ENCODE measurements around the gene TNFRSF4. TPM values are rescaled to one million over a fixed set of nuclear protein-coding genes. Genes with fewer than 3 reads are reported as not detected.
A peak's percentile ranks its signal among the peaks of the same experiment; 100 is the strongest.
"Not testable (repeated sequence)": the region's sequence is repeated elsewhere in the genome, so short reads cannot be mapped to it uniquely, and the experiment has no call there.

Gene TNFRSF4
- polyA plus RNA-seq, 12 donors = 1.1 to 2.5 (median 1.7) TPM; not detected in 2

DNA sequence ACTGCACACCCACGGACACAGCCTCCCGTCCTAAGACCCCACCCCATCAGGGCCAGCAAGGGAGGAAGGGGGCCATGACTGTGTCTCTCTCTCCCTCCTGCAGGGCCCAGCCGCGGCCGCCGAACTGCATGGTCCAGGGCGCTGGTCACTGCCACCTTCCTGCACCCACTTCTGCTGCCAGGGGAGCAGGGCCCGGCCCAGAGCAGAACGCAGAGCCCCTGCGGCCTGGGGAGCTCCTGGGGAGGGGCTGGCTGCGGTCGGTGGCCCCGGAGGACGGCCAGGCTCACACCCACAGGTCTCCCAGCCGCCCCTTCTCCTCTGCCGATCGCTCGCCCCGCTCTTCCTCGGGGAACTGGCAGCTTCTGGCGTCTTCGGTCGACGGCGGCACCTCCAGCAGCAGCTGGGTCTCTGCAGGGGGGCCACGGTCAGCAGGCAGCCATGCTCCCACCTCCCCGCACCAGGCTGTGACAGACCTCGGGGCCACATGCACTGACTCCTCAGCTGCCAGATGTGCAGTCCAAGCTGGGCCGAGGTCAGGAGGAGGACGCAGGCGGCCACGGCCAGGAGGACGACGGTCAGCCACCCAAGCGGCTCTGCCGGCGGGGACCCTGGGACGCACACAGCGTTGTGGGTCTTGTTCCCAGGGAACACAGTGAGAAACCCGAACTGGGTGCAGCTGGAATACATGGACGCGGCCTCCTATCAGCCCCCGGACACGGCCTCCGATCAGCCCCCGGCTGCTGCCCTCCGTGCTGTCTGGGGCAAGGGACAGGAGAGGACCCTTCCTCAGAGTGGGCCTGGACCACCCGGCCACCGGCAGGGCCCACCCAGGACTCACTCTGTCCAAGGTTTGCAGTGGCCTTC is 10.2 kb downstream of the TNFRSF4 start:
- no peak for DNase-seq

DNA sequence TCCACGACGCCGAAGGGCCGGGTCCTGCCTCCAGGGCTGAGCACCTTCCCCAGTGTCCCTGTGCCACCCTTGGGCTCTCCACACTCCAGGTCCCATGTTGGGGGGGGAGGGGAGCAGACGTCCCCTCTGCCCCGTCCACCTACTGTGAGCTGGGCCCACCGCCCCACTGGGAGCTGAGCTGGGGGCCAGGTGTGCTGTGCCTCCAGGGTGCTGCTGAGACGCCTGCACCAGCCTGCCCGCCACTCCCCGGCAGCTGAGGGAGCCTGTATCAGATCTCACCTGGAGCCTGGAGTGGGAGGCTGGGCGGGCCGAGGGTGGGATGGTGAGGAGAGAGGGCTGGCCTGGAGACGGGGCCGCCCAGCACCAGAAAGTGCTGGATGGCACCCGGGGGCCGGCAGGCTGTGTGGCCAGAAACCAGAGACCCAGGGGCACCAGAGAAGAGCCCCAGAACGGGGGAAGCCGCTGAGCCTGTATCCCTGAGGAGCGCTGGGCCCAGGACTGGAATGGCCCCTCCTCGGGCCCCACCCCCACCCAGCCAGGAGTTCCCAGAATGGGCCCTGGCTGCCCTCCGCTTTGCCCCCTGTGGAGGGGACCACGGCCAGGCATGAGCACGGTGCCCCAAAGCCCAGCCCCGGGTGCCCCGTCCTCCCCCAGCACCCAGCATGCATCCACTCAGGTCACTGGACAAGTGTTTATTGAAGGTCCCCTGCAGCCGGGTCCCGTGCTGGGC is 11.0 kb downstream of the TNFRSF4 start:
- no peak for DNase-seq

DNA sequence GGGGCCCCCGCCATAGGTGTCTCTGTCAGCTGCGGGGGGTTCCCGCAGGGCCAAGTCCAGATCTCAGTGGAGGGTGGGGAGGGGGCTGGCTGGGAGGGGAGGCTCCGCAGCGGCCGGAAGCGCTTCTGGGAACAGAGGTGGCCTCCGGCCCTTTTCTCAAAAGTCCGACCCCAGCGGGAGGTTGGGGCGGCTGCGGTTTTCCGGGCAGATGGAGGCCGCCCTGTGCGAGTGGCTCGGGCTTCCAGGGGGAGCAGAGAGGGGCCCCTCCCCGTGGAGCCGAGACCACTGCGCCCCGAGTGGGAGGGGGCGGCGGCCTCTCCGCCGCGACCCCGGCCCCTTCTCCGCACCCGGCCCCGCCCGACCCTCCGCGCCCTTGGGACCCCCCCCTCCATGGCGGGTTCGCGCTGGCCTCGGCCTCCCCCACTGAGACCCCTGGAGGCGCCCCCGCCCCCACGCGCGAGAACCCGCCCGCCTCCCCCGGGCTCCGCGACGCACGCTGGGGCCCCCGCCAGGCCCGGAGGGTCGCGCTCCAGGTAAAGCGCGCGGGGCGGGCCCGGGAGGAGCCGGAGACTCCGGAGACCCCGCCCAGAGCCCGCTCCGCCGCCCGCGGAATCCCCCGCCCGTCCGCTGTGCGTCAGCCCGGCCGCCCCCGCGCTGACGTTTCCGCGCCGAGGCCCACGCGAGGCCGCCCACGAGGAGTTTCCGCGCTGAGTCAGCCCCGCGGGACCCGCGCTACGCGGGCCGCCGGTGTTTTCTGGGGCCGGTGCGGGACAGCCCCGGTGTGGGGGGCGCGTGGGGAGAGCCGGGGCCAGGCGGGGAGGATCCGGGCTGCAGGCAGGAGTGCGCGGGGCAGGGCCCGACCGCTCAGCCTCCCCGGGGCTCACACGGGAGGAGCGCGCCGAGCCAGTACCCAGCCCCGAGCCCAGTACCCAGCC is 12.8 kb downstream of the TNFRSF4 start:
- peak; percentile 53 for DNase-seq

GRCh38 chr1:1199961-1200875 is 13.7 kb downstream of the TNFRSF4 start:
- DNase-seq = no peak

DNA sequence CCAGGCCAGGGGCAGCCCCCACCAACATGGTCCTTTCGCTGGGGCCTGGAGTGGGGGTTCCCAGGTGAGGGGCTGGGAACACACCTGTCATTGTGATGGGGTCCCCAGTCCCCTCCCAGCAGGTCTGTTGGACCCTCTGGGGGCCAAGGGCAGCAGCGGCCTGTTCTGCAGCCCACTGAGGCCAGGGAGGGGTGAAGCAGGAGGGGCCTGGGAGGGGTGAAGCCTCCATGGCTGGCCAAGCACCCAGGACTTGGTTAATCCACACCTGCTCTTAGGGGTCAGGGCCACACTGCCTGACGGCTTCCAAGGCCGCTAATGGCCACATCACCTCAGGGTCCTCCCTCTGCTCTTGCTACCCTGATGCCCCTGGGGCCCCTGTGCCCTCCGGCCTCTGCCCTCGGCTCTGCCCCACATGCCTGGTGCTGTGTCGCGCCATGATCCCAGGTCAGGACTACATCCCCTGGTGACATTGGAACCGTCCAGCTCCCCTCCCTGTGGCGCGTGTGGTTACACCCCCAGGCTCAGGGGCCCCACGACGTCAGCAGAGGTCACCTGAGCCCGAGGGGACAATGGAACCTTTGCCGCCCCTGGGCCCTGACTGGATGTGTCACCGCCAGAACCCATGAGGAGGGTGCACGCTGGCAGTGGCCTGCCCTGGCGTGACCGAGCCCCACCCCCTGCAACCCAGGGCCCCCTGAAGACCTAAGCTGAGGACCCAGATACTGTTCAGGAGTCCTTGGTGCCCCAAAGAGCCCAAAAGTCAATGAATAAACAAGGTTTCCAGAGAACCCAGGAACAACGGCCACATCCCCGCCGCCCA is 14.6 kb downstream of the TNFRSF4 start:
- DNase-seq = no peak

- DNase-seq = no peak
Observed at GRCh38 chr1:1198423-1199140, 15.4 kb downstream of the TNFRSF4 start.

- no peak for DNase-seq
Observed at GRCh38 chr1:1197551-1198422, 16.2 kb downstream of the TNFRSF4 start.

GRCh38 chr1:1197188-1197500 is 16.8 kb downstream of the TNFRSF4 start:
- no peak for DNase-seq

GRCh38 chr1:1196431-1197187 is 17.3 kb downstream of the TNFRSF4 start:
- no peak for DNase-seq

DNA sequence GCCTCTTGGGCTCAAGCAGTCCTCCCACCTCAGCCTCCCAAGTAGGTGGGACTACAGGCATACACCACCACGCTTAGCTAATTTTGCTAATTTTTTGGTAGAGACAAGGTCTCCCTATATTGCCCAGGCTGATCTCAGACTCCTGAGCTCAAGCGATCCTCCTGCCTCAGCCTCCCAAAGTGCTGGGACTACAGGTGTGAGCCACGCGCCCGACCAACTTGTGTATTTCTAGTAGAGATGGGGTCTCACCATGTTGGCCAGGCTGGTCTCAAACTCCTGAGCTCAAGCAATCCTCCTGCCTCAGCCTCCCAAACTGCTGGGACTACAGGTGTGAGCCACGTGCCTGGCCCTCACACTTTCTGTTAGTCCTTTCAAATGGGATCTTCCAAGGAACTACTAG is 18.2 kb downstream of the TNFRSF4 start:
- DNase-seq = not testable (repeated sequence)

GRCh38 chr1:1194723-1195122 is 19.2 kb downstream of the TNFRSF4 start:
- no peak for DNase-seq

DNA sequence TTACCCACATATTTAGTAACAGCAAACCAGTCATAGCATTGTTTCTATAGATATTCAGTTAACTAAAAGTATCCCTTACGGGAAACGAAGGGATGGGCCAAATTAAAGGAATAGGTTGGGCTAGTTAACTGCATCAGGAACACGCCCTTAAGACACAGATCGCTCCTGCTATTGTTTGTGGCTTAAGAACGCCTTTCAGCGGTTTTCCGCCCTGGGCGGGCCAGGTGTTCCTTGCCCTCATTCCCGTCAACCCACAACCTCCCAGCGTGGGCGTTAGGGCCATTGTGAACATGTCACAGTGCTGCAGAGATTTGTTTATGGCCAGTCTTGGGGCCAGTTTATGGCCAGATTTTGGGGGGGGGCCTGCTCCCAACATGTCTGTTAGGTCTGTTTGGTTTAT is 22.2 kb downstream of the TNFRSF4 start:
- no peak for DNase-seq

- no peak for DNase-seq
Observed at GRCh38 chr1:1189111-1189510, 24.8 kb downstream of the TNFRSF4 start.

DNA sequence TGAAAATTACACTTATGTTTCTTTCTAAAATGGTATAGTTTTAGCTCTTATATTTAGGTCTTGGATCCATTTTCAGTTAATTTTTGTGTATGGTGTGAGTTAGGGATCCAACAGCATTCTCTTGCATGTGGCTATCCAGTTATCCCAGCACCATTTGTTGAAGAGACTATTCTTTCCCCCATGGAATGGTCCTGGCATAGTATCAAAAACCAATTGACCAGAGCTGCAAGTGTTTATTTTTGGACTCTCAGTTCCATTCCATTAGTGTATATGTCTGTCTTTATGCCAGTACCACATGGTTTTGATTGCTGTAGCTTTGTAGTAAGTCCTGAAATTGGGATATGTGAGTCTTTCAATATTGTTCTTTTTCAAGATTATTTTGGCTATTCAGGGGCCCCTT is 26.0 kb downstream of the TNFRSF4 start:
- DNase-seq = no peak

DNA sequence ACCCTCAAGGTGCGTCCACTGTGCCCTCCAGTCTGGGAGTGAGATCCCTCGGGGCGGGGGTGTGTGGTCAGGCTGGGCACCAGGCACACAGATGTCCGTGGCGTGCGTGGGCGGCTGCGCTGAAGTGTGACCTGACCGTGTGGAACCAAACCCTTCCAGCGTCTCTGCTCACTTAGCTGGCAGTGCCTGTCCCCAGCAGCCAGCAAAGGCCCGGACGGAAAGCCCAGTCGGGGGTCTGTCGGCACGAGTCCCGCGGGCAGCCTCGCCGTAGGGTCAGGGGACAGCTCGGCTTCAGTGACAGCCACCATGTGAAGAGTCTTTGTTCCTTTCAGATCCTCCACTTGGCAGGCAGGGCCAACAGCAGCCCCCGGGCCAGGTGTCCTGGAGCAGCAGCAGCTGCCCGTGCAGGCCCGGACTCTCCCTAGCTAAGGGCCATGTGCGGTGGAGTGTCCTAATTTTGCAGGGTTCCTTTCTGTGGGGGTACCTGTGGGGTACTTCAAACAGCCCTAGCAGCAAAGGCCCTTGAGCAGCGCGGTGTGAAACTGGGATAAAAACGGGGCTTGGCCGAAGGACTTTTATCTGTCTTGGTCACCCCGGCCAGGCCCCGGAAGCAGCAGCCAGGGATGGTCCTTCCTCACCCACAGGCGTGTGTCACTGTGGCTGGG is 28.7 kb downstream of the TNFRSF4 start:
- no peak for DNase-seq

DNA sequence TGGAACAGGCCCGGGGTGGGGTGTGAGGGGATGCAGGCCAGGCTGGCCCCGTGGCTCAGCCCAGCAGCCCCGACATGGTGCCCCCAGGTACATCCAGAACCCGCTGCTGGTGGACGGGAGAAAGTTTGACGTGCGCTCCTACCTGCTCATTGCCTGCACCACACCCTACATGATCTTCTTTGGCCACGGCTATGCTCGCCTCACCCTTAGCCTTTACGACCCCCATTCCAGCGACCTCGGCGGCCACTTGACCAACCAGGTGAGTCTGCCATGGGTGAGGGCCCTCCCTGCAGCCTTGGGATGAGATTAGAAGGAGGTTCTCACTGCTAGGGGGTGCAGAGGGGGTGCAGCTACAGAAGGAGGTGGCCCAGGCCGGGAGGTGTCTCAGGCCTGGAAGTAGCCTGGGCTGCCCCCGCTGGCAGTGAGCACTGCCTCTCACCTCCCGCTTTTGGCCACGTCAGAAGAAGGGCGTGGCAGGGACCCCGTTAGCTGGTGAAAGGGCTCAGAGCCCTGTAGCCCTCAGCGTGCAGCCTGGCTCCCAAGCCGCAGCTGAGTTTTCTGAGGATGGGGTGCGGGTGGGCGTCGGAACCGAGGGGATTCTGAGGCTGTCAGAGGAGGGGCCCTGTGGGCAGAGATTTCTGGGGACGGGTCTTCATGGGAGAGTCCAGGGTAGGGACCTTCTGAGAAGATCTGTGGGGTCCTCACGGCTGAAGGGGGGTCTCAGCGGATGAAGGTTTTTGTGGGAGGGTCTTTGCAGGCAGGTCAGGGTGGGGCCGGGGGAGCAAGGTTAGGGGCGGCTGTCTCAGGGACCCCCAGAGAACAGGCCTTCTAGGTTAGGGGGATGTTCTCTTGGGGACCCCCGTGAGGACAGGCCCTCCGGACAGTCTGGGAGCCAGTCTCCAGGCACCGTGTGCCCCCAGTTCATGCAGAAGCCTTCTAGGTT is 29.8 kb downstream of the TNFRSF4 start:
- no peak for DNase-seq

Measured in muscle of arm (tissue), 12 donors.